Thyroid gland (tissue), 4 donors: ENCODE measurements around the gene BSG.

Source experiments
- CTCF ChIP-seq, 6 experiments: fragments of 200-600 bp in 3 of 6; fragments of 450-650 bp in 3 of 6; sonication (generic) in 3 of 6; IDR thresholded peaks; one replicate each; pipeline ENCODE4 v1.5.1; 2016 to 2019; ENCODE audit warnings: antibody characterized with exemption in 6 of 6, mild to moderate bottlenecking in 2 of 6, inconsistent platforms in 1 of 6, moderate library complexity in 1 of 6
- POLR2A ChIP-seq, 2 donors: fragments of 450-650 bp; IDR thresholded peaks; one replicate each; pipeline ENCODE4 v1.6.1; 2017; ENCODE audit warnings: antibody characterized with exemption in 2 of 2, mild to moderate bottlenecking in 2 of 2, moderate library complexity in 1 of 2

DNA sequence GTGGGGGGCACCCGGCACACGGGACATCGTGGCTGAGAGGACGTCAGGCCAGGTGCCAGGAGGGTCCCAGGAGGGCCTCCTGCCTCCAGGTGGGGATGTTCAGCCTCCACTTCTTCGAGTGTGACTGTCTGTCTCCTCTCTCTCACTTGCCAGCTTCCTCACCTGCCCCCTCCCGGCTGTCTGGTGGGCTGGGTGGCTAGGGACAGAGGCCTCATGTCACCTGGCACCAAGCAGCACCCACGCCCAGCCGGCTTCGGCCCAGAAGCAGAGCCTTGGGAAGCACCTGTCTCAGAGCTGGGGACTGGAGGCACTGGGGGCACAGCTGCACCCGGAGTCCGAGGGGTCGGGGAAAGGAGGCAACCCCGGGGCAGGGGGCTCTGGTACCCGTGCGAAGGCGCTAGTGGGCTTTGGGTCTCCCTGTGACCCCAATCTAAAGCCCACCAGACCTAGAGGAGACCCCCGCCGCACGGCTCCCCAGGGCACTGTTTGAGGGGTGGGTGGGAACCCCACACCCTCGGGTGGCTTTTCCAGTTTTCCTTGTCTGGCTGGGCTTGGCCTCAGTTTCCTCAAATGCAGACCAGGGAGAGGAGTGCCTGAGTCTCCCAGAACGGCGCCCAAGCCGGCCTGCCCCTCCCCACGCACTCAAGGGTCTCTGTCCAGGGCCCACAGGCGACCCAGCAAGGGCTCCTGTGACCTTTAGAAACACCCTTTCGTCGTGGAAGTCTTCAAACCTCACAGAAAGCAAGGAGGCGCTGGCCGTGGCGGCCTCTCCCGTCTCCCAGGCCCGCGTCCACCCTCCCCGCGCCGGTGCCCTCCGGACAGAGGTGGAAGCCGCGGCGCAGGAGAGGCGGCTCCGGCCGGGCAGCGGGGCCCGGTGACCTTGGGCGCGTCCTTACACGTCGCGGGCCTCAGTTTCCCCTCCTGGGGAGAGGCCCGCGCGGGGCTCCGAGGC is 16.6 kb downstream of the BSG start:
- TF ChIP-seq POLR2A (IDR thresholded peaks at IDR 0.05) = no peak
- no peak for TF ChIP-seq CTCF (IDR thresholded peaks at IDR 0.05)
